ENCODE results near the gene NCCRP1. TPM values are rescaled to one million over a fixed set of nuclear protein-coding genes. Genes with fewer than 3 reads are reported as not detected.

NCCRP1 gene
- polyA plus RNA-seq, 6 donors from 2014 or later, result not detected

DNA sequence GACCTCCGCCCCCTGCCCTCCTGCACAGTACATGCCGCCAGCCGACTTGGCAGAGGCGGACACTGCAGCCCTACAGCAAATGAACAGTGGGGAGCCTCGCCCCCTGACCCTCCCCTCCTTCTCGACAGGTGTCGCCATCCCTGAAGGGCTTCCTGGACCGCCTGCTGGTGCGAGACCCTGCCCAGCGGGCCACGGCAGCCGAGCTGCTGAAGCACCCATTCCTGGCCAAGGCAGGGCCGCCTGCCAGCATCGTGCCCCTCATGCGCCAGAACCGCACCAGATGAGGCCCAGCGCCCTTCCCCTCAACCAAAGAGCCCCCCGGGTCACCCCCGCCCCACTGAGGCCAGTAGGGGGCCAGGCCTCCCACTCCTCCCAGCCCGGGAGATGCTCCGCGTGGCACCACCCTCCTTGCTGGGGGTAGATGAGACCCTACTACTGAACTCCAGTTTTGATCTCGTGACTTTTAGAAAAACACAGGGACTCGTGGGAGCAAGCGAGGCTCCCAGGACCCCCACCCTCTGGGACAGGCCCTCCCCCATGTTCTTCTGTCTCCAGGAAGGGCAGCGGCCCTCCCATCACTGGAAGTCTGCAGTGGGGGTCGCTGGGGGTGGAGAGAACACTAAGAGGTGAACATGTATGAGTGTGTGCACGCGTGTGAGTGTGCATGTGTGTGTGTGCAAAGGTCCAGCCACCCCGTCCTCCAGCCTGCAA lies 18.3 kb upstream of the NCCRP1 start:
- Mint-ChIP-seq H3K9me3 (no peaks in the 10 kb centered on the region), H3K36me3 (peaks cover 5 to 14% of the 10 kb centered on the region in 2 donors), H3K4me1 (peaks cover 0 to 6% (median 0%) of the 10 kb centered on the region in 3 donors), H3K27ac (no peak overlapping the region), H3K27me3 (no peaks in the 10 kb centered on the region), H3K4me3 (peak overlapping the region in 1 of 8 donors; percentile 9)
- ATAC-seq (ENCODE audit: low read depth in 2 of 2), result no peak
- DNase-seq, result no peak

DNA sequence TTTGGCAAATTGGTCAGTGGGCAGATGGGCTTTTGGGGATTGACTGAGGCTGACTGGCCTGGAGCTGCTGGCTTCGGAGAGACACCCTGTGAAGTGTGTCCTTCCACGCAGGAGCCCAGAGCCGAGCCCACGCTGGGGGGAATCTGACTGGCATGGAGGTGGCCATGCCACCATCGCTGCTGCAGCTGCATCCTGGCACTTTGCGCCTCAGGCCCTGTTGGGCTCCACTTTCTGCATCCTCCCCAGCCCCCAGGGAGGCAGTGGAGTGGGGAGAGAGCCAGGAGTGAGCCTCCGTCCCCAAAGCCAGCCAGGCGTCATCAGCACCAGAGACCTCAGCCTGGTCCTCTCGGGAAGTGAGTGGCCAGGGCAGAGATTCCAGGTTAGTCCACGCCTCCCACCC lies 17.0 kb upstream of the NCCRP1 start:
- Mint-ChIP-seq H3K27ac (no peak overlapping the region), H3K27me3 (no peaks in the 10 kb centered on the region), H3K36me3 (peaks cover 5 to 14% of the 10 kb centered on the region in 2 donors), H3K4me1 (peaks cover 0 to 6% (median 0%) of the 10 kb centered on the region in 3 donors), H3K4me3 (no peak overlapping the region), H3K9me3 (no peaks in the 10 kb centered on the region)
- ATAC-seq (ENCODE audit: low read depth in 2 of 2), result no peak
- DNase-seq, result no peak

GRCh38 chr19:39180749-39181148 lies 16.0 kb upstream of the NCCRP1 start:
- Mint-ChIP-seq H3K27ac (no peak overlapping the region), H3K4me3 (no peak overlapping the region), H3K9me3 (no peaks in the 10 kb centered on the region), H3K36me3 (peaks cover 3 to 11% of the 10 kb centered on the region in 2 donors), H3K27me3 (no peaks in the 10 kb centered on the region), H3K4me1 (peaks cover 0 to 4% (median 0%) of the 10 kb centered on the region in 3 donors)
- ATAC-seq (ENCODE audit: low read depth in 2 of 2) (no peak), DNase-seq (no peak)

DNA sequence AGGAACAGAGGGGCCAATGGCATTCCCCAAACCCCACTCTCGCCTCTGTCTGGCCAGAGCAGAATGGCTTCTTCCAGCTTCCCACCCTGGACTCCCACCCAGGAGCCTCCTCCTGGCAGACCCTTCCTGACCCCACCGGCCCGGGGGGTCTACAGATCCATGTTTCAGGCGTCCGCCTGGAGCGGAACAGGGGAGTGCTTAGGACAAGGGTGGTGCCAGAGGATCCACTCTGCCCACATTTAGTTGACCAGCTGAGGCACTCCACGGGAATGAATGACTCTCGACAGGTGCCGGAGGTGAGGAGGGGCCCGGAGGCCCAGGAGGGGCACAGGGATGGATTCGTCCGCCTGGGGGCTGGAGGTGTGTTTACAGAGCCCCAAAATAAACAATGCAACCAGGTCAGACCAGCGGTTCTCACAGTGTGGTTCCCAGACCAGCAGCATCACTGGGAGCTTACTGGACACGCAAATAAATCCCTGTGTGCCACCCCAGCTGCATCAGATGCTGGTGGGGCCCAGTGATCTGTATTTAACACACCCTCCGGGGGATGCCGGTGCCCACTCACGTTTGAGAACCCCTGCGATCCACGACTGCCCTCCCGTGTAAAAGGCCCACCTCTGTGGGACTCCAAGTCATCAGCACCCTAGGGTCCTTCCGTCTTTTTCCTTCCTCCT lies 15.1 kb upstream of the NCCRP1 start:
- H3K4me1 Mint-ChIP-seq, result peaks cover 0 to 3% (median 0%) of the 10 kb centered on the region in 3 donors
- peak overlapping the region in 1 of 6 donors; percentile 82 for H3K27ac Mint-ChIP-seq
- ATAC-seq (ENCODE audit: low read depth in 2 of 2) (no peak), DNase-seq (no peak)
- H3K27me3 Mint-ChIP-seq, result no peaks in the 10 kb centered on the region
- no peak overlapping the region for H3K4me3 Mint-ChIP-seq
- peaks cover 0 to 8% of the 10 kb centered on the region in 2 donors for H3K36me3 Mint-ChIP-seq
- H3K9me3 Mint-ChIP-seq, result no peaks in the 10 kb centered on the region

DNA sequence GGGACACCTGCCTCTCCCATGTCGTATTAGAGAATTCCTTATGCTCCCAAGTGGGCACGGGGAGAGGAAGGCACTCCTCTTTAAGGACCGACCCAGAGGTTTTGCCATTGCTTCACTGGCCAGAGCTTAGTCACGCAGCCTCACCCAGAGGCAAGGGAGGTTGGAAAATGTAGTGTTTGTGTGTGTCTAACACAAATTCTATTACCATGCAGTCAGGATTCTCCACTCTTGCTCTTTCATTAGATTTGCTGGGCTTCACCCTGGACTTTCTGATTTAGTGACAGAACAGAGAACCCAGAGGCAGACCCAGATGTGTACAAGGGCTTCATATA lies 14.6 kb upstream of the NCCRP1 start:
- peaks cover 0 to 1% (median 0%) of the 10 kb centered on the region in 3 donors for H3K27me3 Mint-ChIP-seq
- H3K27ac Mint-ChIP-seq, result peak overlapping the region in 1 of 6 donors; percentile 82
- H3K4me1 Mint-ChIP-seq, result peaks cover 0 to 3% (median 0%) of the 10 kb centered on the region in 3 donors
- no peaks in the 10 kb centered on the region for H3K9me3 Mint-ChIP-seq
- no peak for DNase-seq
- no peak for ATAC-seq (ENCODE audit: low read depth in 2 of 2)
- H3K4me3 Mint-ChIP-seq, result no peak overlapping the region
- H3K36me3 Mint-ChIP-seq, result peaks cover 0 to 4% of the 10 kb centered on the region in 2 donors

DNA sequence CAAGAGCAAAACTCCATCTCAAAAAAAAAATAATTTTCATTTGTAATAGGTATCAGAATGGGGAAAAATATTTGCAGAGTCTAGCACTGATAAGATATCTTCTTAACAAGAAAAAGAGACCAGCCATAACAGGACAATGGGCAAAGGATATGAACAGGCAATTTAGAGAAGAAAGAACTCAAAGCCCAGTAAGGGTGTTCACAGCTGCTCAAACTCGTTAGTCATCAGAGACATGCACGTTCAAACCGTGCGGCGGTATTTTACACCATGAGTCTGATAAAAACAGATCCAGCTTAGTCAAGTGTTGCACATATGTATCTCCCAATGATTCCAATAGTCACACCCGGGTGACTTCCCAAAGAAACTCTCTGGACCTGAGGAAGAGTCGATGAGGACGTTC lies 13.7 kb upstream of the NCCRP1 start:
- no peaks in the 10 kb centered on the region for H3K36me3 Mint-ChIP-seq
- H3K4me1 Mint-ChIP-seq, result peaks cover 0 to 3% (median 0%) of the 10 kb centered on the region in 3 donors
- ATAC-seq (ENCODE audit: low read depth in 2 of 2) (no peak), DNase-seq (no peak)
- no peak overlapping the region for H3K4me3 Mint-ChIP-seq
- no peaks in the 10 kb centered on the region for H3K9me3 Mint-ChIP-seq
- peak overlapping the region in 2 of 6 donors; percentile 67 to 84 for H3K27ac Mint-ChIP-seq
- H3K27me3 Mint-ChIP-seq, result peaks cover 0 to 4% (median 0%) of the 10 kb centered on the region in 3 donors

DNA sequence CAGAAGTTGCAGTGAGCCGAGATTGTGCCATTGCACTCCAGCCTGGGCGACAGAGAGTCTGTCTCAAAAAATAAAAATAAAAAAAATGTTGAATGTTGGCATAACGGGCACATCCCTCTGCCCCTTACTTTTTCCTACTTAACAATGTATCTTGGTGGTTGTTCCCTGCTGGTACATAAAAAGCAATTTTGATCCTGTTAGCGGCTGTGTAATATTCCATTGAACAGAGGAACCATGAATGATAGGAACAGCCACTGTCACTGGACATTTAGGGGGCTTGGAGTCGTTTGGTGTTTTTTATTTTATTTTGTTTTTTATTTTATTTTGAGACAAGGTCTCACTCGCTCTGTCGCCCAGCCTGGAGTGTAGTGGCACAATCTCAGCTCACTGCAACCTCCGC lies 10.4 kb upstream of the NCCRP1 start:
- Mint-ChIP-seq H3K36me3 (no peaks in the 10 kb centered on the region), H3K27ac (no peak overlapping the region), H3K27me3 (peaks cover 4 to 10% (median 10%) of the 10 kb centered on the region in 3 donors), H3K9me3 (no peaks in the 10 kb centered on the region), H3K4me1 (peaks cover 0 to 4% (median 0%) of the 10 kb centered on the region in 3 donors), H3K4me3 (no peak overlapping the region)
- ATAC-seq (ENCODE audit: low read depth in 2 of 2) (no peak), DNase-seq (no peak)

- no peaks in the 10 kb centered on the region for H3K36me3 Mint-ChIP-seq
- H3K9me3 Mint-ChIP-seq, result no peaks in the 10 kb centered on the region
- peaks cover 4 to 16% (median 10%) of the 10 kb centered on the region in 3 donors for H3K27me3 Mint-ChIP-seq
- ATAC-seq (ENCODE audit: low read depth in 2 of 2), result no peak
- no peak for DNase-seq
- no peak overlapping the region for H3K27ac Mint-ChIP-seq
- H3K4me1 Mint-ChIP-seq, result peaks cover 0 to 4% (median 0%) of the 10 kb centered on the region in 3 donors
- H3K4me3 Mint-ChIP-seq, result no peak overlapping the region
These were observed 9.2 kb upstream of the NCCRP1 start for GRCh38 chr19:39187552-39187943.

GRCh38 chr19:39188960-39189359 lies 7.8 kb upstream of the NCCRP1 start:
- no peak for DNase-seq
- peaks cover 4 to 27% (median 22%) of the 10 kb centered on the region in 3 donors for H3K27me3 Mint-ChIP-seq
- no peaks in the 10 kb centered on the region for H3K9me3 Mint-ChIP-seq
- no peak for ATAC-seq (ENCODE audit: low read depth in 2 of 2)
- peaks cover 0 to 4% (median 0%) of the 10 kb centered on the region in 3 donors for H3K4me1 Mint-ChIP-seq
- no peak overlapping the region for H3K4me3 Mint-ChIP-seq
- H3K27ac Mint-ChIP-seq, result no peak overlapping the region
- H3K36me3 Mint-ChIP-seq, result no peaks in the 10 kb centered on the region

DNA sequence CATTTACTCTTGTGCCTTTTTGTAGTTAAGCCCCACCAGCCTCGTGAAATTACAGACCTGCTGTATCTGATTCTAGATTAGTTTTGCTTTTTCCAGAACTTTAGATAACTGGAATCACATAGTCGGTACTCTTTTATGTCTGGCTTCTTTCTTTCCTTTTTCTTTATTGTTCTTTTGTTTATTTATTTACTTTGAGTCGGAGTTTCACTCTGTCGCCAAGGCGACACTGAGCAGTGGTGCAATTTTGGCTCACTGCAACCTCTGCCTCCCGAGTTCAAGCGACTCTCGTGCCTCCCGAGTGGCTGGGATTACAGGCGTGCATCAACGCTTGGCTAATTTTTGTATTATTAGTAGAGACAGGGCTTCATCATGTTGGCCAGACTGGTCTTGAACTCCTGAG lies 6.0 kb upstream of the NCCRP1 start:
- Mint-ChIP-seq H3K4me3 (no peak overlapping the region), H3K27ac (no peak overlapping the region), H3K36me3 (no peaks in the 10 kb centered on the region), H3K27me3 (peaks cover 13 to 42% (median 36%) of the 10 kb centered on the region in 3 donors), H3K4me1 (peaks cover 0 to 5% (median 4%) of the 10 kb centered on the region in 3 donors), H3K9me3 (no peaks in the 10 kb centered on the region)
- DNase-seq (no peak), ATAC-seq (ENCODE audit: low read depth in 2 of 2) (no peak)

DNA sequence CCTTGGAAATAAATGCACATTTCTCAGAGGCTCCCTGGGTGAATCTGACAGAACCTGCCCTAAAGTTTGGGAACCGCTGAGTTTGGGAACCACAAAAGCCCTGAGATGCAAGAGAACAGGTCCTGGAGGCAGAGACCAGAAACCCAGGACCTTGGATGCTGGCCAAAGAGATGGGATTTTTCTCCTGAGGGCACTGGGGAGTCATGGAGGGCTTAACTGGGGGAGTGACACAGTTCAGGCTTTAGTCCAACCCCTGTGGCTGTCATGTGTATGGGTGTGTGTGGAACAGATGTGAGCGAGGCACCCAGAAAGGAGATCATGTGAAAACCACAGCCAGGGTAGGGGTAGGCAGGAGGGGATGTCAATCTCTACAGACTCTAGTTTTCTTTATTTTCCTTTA lies 3.9 kb upstream of the NCCRP1 start:
- DNase-seq, result no peak
- Mint-ChIP-seq H3K27me3 (peaks cover 17 to 60% (median 53%) of the 10 kb centered on the region in 3 donors), H3K36me3 (peaks cover 0 to 8% of the 10 kb centered on the region in 2 donors), H3K4me1 (peaks cover 12 to 14% (median 13%) of the 10 kb centered on the region in 3 donors), H3K27ac (no peak overlapping the region), H3K4me3 (no peak overlapping the region), H3K9me3 (no peaks in the 10 kb centered on the region)
- no peak for ATAC-seq (ENCODE audit: low read depth in 2 of 2)

- Mint-ChIP-seq H3K27me3 (peaks cover 26 to 66% (median 59%) of the 10 kb centered on the region in 3 donors), H3K4me3 (no peak overlapping the region), H3K36me3 (peaks cover 0 to 8% of the 10 kb centered on the region in 2 donors)
These were observed 3.0 kb upstream of the NCCRP1 start for GRCh38 chr19:39193803-39194202.

DNA sequence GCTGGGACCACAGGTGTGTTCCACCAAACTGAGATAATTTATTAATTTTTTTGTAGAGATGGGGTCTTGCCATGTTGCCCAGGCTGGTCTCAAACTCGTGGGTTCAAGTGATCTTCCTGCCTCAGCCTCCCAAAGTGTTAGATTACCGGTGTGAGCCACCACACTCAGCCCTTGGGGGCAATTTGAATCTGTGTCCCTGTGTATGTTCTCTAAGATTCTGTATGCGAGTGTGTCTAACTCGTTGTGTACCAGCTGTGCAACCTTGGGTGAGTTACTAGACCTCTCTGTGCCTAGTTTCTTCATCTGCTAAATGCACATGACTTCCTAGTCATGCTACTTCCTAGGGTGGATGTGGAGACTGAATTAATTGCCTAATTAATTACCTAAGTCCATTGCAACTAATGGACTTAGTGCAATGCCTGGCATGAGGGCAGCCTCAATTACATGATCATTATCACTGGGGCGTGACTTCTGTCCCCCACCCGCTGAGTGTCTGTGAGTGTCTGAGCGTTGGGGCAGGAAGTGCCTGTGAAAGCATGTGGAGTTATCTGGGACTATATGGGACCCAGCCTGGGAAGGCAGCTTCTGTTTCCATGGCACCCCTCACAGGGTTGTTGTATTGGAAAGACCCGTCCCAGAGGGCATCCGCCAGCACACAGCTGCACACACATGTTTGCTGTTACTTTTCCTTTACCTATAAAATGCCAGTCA lies 1.8 kb upstream of the NCCRP1 start:
- peaks cover 26 to 70% (median 61%) of the 10 kb centered on the region in 3 donors for H3K27me3 Mint-ChIP-seq
- H3K4me1 Mint-ChIP-seq, result peaks cover 12 to 16% (median 15%) of the 10 kb centered on the region in 3 donors
- no peak overlapping the region for H3K27ac Mint-ChIP-seq
- no peaks in the 10 kb centered on the region for H3K9me3 Mint-ChIP-seq
- DNase-seq (no peak), ATAC-seq (ENCODE audit: low read depth in 2 of 2) (no peak)
- H3K4me3 Mint-ChIP-seq, result peak overlapping the region in 3 of 8 donors; percentile 5 to 56 (median 29)
- H3K36me3 Mint-ChIP-seq, result peaks cover 0 to 8% of the 10 kb centered on the region in 2 donors

More at GRCh38 chr19:39193803-39194202, 3.0 kb upstream of the NCCRP1 start:
- ATAC-seq (ENCODE audit: low read depth in 2 of 2), result no peak
- peaks cover 15 to 16% (median 15%) of the 10 kb centered on the region in 3 donors for H3K4me1 Mint-ChIP-seq
- DNase-seq, result no peak
- no peaks in the 10 kb centered on the region for H3K9me3 Mint-ChIP-seq
- H3K27ac Mint-ChIP-seq, result no peak overlapping the region
